ENCODE data around the gene PDGFRA.

- TF ChIP-seq CTCF (IDR thresholded peaks at IDR 0.05; ENCODE audit: poor library complexity, severe bottlenecking) (no peak), POLR2AphosphoS5 (IDR thresholded peaks at IDR 0.05) (no peak), EP300 (conservative IDR thresholded peaks at IDR 0.05; ENCODE audit: poor library complexity, severe bottlenecking) (no peak), EZH2 (IDR thresholded peaks at IDR 0.05; ENCODE audit: borderline replicate concordance, insufficient read depth, low read length, poor library complexity, severe bottlenecking) (peak; percentile 91), REST (IDR thresholded peaks at IDR 0.05; ENCODE audit: borderline replicate concordance) (no peak), TAF1 (IDR thresholded peaks at IDR 0.05; ENCODE audit: low read depth) (no peak), SMC3 (conservative IDR thresholded peaks at IDR 0.05; ENCODE audit: poor library complexity) (no peak), RAD21 (conservative IDR thresholded peaks at IDR 0.05) (no peak), MXI1 (conservative IDR thresholded peaks at IDR 0.05; ENCODE audit: poor library complexity, severe bottlenecking) (no peak)
Measured at GRCh38 chr4:54229631-54230483, 764 bp downstream of the PDGFRA start.

All from neural cell (in vitro differentiated cells).